Spinal cord (tissue), 10 donors: ENCODE measurements around the gene PIGS. TPM values are rescaled to one million over a fixed set of nuclear protein-coding genes. Genes with fewer than 3 reads are reported as not detected.
A peak's percentile ranks its signal among the peaks of the same experiment; 100 is the strongest.
"Not testable (repeated sequence)": the region's sequence is repeated elsewhere in the genome, so short reads cannot be mapped to it uniquely, and the experiment has no call there.

Experiments used
- DNase-seq, 6 donors: peaks; one replicate each; pipeline versions ENCODE4 v3.0.0 to v3.0.0-alpha.2; 2013 to 2015; ENCODE audit warnings: low spot score in 6 of 6, low read depth in 4 of 6
- H3K27ac ChIP-seq: one replicate; pipeline ENCODE4 v1.5.1; 2013; ENCODE audit warnings: low read depth, low read length, control low read depth
- H3K27me3 ChIP-seq: one replicate; pipeline ENCODE4 v1.6.1; 2013; ENCODE audit warnings: low read length; ENCODE audit not compliant: control insufficient read depth, insufficient read depth
- H3K36me3 ChIP-seq: one replicate; pipeline ENCODE4 v1.6.1; 2013; ENCODE audit warnings: low read length; ENCODE audit not compliant: control insufficient read depth, insufficient read depth
- H3K4me1 ChIP-seq: one replicate; pipeline ENCODE4 v1.6.1; 2013; ENCODE audit warnings: low read length; ENCODE audit not compliant: control insufficient read depth, insufficient read depth
- H3K4me3 ChIP-seq: one replicate; pipeline ENCODE4 v1.5.1; 2013; ENCODE audit warnings: low read depth, low read length, control low read depth
- H3K9me3 ChIP-seq: one replicate; pipeline ENCODE4 v1.6.1; 2013; ENCODE audit warnings: low read length; ENCODE audit not compliant: control insufficient read depth, insufficient read depth
- WGBS: methylation state at CpG from one replicate; pipeline ENCODE4 v1.1.5; 2013; ENCODE audit warnings: missing lambda C conversion rate; ENCODE audit not compliant: insufficient coverage; 5-methylcytosine and 5-hydroxymethylcytosine counted together
- polyA plus RNA-seq, 2 donors: library from polyadenylated mRNA; unstranded; fragments of 120-200 nt; gene quantifications; one replicate each; pipeline ENCODE4 v1.2.1, GENCODE V29; 2013; ENCODE audit not compliant: insufficient read length in 2 of 2
- total RNA-seq, 2 donors: library from RNA; depleted of rRNA in 1 of 2; stranded (reverse); fragments of 120-200 nt in 1 of 2; fragments of >200 nt in 1 of 2; gene quantifications; one replicate each; pipeline versions ENCODE4 v1.2.3 to v1.2.4, GENCODE V29; 2013 to 2014
- donor health status: healthy.

The PIGS gene
- total and polyA plus RNA-seq, 4 donors: 34.3 to 57.5 (median 47.0) TPM

GRCh38 chr17:28582513-28582912 lies 11.2 kb upstream of the PIGS start:
- peaks cover 4% of the 10 kb centered on the region for H3K4me1 ChIP-seq
- H3K36me3 ChIP-seq: peaks cover 46% of the 10 kb centered on the region
- H3K27me3 ChIP-seq: no peaks in the 10 kb centered on the region
- no peak overlapping the region for H3K27ac ChIP-seq
- 100% methylated on average over 2 of the region's 2 CpGs for WGBS
- H3K4me3 ChIP-seq: no peak overlapping the region
- H3K9me3 ChIP-seq: no peaks in the 10 kb centered on the region
- no peak for DNase-seq

DNA sequence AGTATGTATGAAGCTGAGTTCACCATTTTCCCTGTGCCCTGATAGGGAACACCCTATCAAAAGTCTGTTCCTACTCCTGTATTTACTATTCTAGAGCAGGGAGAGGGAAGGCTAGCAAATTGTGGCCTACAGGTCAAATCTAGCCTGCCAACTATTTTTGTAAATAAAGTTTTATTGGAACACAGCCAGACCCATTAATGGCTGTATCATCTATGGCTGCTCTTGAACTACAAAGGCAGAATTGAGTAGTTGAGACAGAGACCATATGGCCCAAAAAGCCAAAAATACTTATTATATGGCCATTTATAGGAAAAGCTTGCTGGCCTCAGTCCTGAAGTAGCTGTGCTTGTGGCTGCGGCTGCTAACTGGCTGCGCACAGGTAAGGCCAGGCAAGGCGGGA lies 9.6 kb upstream of the PIGS start:
- Histone ChIP-seq H3K36me3 (peaks cover 44% of the 10 kb centered on the region), H3K4me1 (peaks cover 17% of the 10 kb centered on the region), H3K27ac (no peak overlapping the region), H3K4me3 (no peak overlapping the region), H3K9me3 (no peaks in the 10 kb centered on the region), H3K27me3 (no peaks in the 10 kb centered on the region)
- DNase-seq: no peak
- WGBS: no CpG with 5 or more reads among the region's 3 CpGs

GRCh38 chr17:28579526-28579925 lies 8.2 kb upstream of the PIGS start:
- H3K36me3 ChIP-seq: peaks cover 40% of the 10 kb centered on the region

GRCh38 chr17:28578246-28579195 lies 7.2 kb upstream of the PIGS start:
- peaks cover 37% of the 10 kb centered on the region for H3K36me3 ChIP-seq
- WGBS: 98% methylated on average over 8 of the region's 8 CpGs
- peaks cover 40% of the 10 kb centered on the region for H3K4me1 ChIP-seq
- no peak for DNase-seq
- H3K27ac ChIP-seq: no peak overlapping the region
- no peaks in the 10 kb centered on the region for H3K27me3 ChIP-seq
- no peak overlapping the region for H3K4me3 ChIP-seq
- no peaks in the 10 kb centered on the region for H3K9me3 ChIP-seq

More at GRCh38 chr17:28579526-28579925, 8.2 kb upstream of the PIGS start:
- H3K4me1 ChIP-seq: peaks cover 30% of the 10 kb centered on the region
- no peak overlapping the region for H3K4me3 ChIP-seq
- no peak overlapping the region for H3K27ac ChIP-seq
- H3K27me3 ChIP-seq: no peaks in the 10 kb centered on the region
- WGBS: 100% methylated on average over 2 of the region's 4 CpGs
- no peak for DNase-seq
- H3K9me3 ChIP-seq: no peaks in the 10 kb centered on the region

DNA sequence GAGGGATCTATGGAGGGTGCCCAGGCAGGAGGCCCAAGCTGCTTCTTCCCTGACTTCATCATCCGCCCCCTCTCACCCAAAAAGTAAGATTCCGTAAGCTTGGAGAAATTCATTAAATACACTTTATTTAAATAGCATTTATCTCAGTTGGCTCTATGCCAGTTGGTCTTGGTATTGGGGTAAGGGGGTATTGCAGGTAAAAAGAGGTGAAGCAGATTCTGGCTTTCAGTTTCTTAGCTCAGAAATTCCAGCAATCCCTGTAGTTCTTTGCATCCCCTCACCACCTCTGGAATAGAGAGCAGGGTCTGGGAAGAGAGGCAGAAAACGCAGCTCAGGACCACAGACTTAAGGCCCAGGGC lies 6.1 kb upstream of the PIGS start:
- Histone ChIP-seq H3K9me3 (no peaks in the 10 kb centered on the region), H3K27ac (peak overlapping the region; percentile 76), H3K4me3 (no peak overlapping the region), H3K36me3 (peaks cover 36% of the 10 kb centered on the region), H3K4me1 (peaks cover 49% of the 10 kb centered on the region), H3K27me3 (no peaks in the 10 kb centered on the region)
- no peak for DNase-seq
- no CpG with 5 or more reads among the region's 3 CpGs for WGBS

- Histone ChIP-seq H3K27me3 (no peaks in the 10 kb centered on the region), H3K9me3 (no peaks in the 10 kb centered on the region), H3K27ac (peak within 1 kb of the TSS; percentile 76), H3K4me1 (peaks cover 52% of the 10 kb centered on the region), H3K36me3 (peaks cover 36% of the 10 kb centered on the region), H3K4me3 (peak within 1 kb of the TSS; percentile 35)
- 2% methylated on average over 21 of the region's 26 CpGs for WGBS
- DNase-seq: peak; percentile 71 to 98 (median 83)
These were observed 5.6 kb upstream of the PIGS start, which contains the start of gene ALDOC for GRCh38 chr17:28576758-28577465. ALDOC (minus strand) TSS chr17:28576895; CDS start chr17:28575532, 1,363 bp downstream.

- Histone ChIP-seq H3K4me1 (peaks cover 53% of the 10 kb centered on the region), H3K36me3 (peaks cover 34% of the 10 kb centered on the region), H3K27ac (peak overlapping the region; percentile 60), H3K4me3 (peak overlapping the region; percentile 31)
- no CpG with 5 or more reads among the region's 3 CpGs for WGBS
- H3K27me3 ChIP-seq, H3K9me3 ChIP-seq: not testable (repeated sequence)
- peak in 1 of 6 donors; percentile 12 for DNase-seq
These were observed 4.7 kb upstream of the PIGS start for GRCh38 chr17:28576016-28576415.

- peaks cover 60% of the 10 kb centered on the region for H3K4me1 ChIP-seq
- peak overlapping the region; percentile 66 for H3K27ac ChIP-seq
- peaks cover 37% of the 10 kb centered on the region for H3K36me3 ChIP-seq
- no peaks in the 10 kb centered on the region for H3K9me3 ChIP-seq
- WGBS: 72% methylated on average over 13 of the region's 14 CpGs
- H3K27me3 ChIP-seq: no peaks in the 10 kb centered on the region
- peak overlapping the region; percentile 31 for H3K4me3 ChIP-seq
- peak in 2 of 6 donors; percentile 65 to 86 for DNase-seq
These were observed 3.9 kb upstream of the PIGS start for GRCh38 chr17:28575126-28575795.

DNA sequence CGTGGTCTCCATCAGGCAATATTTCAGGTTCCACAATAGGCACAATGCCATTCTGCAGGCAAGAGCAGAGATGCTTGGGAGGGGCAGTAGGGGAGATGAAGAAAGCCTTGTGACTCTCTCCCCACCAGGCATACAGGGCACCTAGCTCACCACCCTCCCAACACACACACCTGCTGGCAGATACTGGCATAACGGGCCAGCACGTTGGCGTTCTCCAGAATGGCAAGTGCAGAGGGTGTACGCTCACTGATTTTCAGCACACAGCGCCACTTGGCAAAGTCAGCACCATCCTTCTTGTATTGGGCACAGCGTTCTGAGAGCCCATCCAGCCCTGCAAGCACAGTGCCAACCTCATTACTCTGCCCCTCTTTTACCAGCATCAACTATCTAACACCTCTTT lies 3.2 kb upstream of the PIGS start:
- no peak overlapping the region for H3K4me3 ChIP-seq
- peaks cover 32% of the 10 kb centered on the region for H3K36me3 ChIP-seq
- 72% methylated on average over 6 of the region's 7 CpGs for WGBS

More for the DNA sequence above, 3.2 kb upstream of the PIGS start:
- DNase-seq: peak in 1 of 6 donors; percentile 15
- Histone ChIP-seq H3K27me3 (no peaks in the 10 kb centered on the region), H3K27ac (no peak overlapping the region), H3K9me3 (no peaks in the 10 kb centered on the region), H3K4me1 (peaks cover 63% of the 10 kb centered on the region)
